GM19351 (cell line): Measurements from ENCODE around the gene VTI1A.

ENCODE experiments used
- ATAC-seq: cut with Tn5 transposase; IDR thresholded peaks from one replicate; pipeline ENCODE4 v1.9.1; 2021; ENCODE audit warnings: mild to moderate bottlenecking, moderate library complexity; ENCODE audit not compliant: unreplicated experiment

The VTI1A gene

DNA sequence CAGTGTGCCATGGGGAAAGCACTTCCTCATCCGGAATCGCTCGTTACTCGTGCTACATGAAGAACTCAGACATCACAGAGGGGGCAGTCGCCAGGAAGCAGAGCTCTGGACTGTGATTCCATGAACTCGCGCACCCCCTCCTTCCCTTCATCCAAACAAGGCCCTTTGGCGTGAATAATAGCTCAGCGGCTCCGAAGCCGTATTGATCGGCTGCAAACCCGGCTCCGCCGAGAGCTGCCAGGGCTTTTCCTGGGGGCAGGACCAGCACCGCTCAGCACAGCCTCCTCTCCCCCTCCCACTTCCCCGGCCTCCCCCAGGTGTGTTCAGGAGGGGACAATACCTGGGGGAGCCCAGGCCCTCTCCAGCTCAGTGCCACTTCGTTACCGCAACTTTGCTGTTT, 374.0 kb downstream of the VTI1A start:
- ATAC-seq: no peak

DNA sequence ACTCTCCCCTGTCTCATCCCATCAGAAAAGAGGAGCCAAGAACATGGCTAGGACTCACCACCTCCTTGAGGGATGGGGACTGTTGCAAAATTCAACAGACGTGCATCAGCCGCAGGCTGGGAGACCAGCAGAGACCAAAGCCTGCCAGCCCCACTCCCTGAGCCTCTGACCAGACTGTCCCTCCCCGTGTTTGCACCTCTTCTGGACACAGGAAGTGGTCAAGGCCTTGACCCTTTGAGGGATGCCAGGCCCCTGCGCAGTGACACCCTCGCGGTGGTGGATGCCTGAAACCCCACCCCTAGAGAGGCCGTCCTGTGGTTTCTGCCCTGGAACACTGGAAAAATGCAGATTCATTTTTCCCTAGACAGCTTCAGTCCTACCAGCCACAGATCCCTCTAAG, 374.6 kb downstream of the VTI1A start:
- no peak for ATAC-seq

DNA sequence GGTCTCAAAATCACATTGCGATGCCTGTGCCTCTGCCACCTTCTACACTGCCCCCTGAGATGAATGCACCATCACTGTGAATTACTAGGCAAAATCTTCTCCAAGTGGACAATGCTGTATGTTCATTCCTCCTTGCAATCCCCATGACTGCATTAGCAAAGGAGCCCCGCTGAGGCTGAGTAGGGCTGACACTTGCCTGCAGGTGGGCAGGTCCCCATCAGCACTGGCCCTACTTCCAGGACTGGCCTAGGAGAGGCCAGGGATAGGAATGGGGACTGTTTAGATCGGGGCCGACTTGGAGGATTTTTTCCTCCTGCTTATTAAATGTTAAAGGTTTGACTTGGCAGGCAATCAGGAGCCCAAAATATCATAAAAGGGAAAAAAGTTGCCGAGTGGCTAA, 376.0 kb downstream of the VTI1A start:
- ATAC-seq: no peak

DNA sequence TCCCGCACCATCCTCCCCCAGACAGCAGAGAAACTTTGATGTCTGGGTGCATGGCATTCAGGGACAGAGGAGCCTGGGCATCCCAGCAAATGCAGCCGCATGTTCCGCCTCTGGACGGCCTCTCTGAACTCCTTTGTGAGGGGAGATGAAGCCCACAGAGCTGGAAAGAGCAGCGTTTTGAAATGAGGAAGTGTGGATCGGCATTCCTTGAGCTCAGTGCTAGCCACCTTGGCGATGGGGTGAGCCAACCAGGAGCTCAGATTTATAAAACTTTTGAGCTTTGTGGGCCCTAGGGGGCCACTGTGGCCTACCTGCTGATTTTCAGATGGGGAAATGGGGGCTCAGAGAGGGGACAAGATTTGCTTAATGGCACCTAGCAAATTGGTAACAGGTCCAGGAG, 376.6 kb downstream of the VTI1A start:
- no peak for ATAC-seq

DNA sequence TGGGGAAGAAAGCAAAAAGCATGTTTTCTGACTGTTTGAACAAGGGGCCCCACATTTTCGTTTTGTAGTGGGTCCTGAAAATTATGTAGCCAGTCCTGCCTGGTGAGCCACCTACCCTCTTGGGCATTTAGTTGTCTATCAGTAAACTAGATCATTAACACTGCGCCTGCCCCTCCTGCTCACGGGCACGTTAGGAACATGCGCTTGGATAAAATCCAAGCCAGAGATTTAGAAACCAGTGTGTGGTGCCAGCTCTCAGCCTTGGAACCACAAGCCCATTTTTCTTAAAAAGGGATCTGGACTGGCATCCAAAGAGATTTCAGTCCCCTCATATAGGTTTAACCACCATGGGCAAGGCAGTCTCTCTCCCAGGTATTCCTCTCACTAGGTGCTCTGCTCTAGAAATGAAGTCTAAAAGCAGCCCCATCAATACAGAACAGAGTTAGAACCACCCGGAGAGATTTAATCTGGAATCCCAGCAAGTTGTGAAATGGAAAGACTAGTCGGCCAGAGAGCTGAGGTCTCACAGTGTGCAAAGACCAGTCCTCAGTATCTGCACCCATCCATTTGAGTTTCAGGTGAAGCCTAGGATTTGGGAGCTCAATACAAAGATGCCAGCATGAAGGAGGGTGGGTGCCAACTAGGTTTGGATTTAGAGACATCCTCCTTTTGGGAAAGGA, 379.1 kb downstream of the VTI1A start:
- no peak for ATAC-seq

DNA sequence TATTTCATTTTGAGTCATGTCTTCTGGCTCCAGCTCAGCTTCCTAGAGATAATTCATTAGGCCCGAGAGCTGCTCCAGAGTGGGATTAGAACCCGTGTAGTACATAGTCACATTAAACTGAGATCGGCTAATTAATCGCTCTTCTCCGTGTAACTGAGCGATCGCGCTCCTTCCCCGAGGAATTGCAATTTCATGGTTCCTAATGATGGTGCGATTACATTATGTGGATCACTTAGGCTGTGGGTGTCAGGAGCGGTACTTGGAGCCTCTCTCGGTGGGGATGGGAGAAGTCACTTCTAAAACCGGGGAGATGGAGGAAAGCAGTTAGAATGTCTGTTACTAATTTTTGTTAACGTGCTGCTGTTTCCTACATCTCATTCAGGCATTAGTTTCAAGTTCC, 380.1 kb downstream of the VTI1A start:
- no peak for ATAC-seq

DNA sequence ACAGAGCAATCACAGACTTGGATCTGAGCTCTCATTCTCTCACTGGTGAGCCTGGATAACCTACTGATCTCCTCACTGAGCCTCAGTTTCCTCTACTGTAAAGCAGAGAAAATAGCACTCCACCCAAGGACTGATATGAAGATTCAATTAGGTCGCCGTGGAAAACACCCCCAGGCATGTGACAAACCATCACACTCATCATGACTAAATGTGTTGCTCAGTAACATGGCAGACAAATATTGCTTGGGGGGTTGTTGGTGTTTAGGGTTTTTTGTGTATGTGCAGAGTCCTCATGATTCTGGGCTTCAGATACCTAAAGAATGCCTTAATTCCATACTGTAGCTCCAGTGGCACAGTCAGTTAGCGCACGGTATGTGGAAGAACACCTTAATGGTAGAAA, 380.9 kb downstream of the VTI1A start:
- no peak for ATAC-seq

DNA sequence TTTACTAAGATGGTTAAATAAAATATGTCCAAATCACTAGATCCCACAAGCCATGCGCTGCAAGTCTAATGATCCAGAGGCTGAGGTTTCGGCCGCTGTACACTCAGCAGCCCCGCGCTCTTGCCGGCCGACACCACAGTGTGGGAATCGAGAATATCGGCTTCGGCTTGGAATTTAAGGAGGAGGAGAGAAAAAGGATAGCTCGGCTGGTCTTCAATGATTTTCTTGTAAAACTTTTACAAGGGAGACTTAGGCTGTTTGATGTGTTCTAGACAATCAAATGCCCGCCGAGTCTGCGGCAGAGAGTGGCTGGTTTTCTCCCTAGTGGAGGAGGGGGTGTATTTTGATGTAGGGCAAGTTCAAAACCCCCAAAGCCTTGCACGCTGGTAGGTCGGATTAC, 384.8 kb downstream of the VTI1A start:
- ATAC-seq: no peak

DNA sequence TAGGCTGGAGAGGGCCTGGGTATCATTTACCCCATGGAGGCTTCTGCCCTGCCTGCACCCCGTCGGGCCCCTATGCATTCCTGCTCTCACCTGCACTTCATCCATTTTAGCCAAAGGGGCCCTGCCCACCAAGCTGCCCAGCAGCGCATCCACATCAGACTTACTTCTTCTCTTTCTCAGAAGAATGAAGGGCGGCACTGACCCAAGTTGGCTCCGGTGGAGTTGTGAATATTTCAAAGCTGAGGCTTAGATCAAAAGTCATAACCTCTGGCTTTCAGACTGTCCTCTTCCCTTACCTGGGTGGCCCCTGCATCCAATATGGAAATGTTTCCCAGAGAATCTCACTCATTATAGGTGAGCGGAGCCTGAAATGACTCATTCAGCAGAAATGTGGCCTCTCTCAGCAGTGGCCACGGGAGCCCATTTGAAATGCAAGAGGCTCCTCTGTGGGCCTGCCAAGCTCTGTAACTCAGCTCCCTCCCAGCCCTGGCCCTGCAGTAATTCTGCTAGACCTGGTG, 385.4 kb downstream of the VTI1A start:
- ATAC-seq: no peak

DNA sequence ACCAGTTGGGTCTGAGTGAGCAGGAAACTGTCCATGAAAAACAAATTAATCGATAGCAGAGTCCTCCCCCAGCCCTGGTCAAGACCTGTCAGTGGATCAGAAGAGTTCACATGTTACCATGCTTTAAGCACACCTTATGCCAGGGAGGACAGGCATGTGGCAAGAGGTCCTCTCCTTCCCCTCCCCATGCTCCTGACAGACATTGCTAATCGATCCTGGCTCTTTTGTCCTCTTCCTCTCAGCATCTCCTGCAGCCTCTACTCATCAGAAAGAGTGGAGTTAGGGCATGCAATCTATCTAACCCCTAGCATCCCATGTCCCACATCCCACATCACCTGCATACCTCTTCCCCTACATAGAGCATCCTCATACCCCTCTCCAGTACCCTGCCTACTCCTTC, 385.9 kb downstream of the VTI1A start:
- no peak for ATAC-seq

DNA sequence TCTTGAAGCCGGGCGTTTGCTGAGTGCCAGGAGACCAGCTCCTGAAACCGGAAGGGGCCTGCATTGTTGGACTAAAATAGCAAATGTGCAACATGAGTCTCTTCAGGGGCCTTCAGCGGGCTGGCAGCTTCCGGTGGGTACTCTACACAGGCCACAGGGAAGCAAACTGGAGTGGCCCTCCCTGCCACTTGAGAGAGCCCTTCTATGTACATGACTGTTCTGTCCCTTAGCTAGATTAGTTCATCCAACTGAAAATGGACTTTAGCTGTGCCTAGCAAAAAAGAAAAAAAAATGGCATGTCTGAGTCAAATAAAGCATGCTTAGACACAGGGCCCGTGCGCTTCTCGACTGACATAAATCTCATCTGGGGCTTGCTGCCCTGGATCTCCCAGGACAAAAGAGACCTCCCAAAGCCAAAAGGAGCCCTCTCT, 387.8 kb downstream of the VTI1A start:
- no peak for ATAC-seq

DNA sequence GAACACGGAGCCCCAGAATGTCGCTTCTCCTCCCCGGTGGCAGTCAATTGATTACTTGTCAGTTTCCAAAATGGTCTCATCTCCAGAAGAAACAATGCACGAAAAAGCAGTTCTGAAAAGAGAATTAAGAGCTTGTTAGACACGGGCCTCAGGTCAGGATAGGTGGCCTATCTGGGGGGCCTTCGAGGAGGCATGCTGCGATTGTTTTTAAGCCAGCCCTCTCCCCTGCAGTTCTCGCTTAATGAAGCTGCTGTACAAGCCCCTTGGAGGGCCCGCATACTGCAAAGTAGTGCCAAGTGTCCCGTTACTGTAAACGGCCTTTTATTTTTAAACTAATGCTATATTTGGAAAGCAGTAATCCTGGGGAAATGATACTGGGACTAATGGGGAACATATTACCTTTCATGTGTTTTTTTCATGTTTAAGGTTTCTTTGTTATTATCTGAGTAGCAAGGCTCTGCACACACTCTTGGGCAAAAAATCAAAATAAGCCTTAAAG, 388.3 kb downstream of the VTI1A start:
- no peak for ATAC-seq

DNA sequence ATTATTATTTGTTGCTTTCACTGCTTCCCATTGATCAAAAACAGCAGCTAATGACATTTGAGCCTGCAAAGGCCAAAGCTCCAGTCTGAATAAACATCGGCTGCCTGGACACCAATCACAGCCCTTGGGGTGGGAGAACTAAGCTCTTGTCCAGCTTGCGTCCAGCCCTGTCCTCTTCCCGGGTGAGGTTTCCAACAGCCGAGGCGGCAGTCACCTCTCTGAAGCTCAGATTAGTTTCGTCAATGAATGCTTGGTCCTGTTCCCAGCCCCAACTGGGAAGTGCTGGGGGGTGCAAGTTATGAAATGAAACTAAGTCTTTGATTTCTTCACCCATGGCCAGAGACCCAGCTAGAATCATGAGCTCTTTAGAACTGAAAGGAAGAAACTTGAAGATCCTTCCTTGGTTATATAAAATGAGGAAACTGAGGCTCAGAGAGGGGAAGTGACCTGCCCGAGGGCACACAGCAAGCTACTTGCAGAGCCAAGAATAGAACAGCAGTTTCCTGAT, 389.0 kb downstream of the VTI1A start:
- no peak for ATAC-seq

DNA sequence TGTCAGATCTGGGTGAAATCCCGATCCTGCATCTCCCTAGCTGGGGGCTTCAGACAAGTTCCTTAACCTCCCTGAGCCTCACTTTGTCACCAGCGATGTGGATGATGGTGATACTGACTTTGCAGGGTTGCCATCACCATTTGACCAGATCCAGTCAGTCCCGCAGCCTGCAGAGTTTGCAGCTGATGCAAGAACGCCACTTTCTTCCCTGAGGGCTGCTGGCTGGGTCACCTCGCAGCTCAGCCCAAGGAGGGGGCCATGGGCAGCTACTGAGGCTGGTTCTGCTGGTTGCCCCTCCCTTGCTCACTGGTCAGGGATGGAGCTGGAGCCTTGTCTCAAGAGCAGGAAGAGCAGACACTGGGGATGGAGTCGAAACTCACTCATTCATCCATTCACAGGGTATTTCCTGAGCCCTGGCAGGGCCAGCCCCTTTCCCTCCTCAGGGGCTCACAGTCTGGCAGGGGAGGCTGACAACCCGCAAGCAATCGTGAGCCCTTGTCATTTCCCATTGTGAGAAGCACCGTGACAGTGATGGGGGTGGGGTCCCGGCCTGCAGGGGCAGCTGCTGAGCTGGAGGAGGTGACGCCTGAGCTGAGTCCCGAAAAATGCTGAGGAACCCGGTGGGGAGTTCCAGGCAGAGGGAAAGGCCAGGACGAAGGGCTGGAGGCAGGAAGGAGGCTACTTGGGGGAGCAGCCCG, 391.9 kb downstream of the VTI1A start:
- no peak for ATAC-seq

DNA sequence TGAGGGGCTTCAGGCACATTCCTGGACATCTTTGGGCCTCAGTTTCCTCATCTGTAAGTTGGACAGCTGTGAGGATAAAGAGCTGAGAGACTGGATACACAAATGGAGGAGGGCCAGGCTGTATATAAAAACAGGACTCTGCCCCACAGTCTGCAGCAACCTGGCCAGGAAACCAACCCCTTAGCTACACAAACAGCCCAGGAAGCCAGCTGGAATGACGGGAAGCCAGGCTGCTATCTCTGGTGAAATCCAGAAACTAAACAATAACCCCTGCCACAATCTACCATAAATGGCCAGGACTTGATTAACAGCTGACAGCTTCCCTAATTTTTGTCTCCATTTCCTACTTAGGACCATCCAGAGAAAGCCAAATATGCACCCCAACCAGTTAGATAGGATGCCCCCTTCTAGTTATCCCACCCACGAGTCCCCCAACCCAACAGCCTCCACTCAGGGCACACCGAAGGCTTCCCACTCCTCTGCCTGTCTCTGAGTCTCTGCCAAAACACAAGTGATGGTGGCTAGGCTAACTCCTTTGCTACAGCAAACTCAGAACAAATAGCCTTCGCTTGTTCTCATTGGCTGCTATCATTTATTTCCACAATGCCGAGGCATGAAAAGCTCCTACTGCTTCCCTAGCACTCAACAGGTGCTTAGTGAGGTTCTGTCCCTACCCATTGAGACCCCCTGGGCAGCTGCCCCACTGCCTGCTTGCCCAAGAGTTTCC, 393.1 kb downstream of the VTI1A start:
- no peak for ATAC-seq

DNA sequence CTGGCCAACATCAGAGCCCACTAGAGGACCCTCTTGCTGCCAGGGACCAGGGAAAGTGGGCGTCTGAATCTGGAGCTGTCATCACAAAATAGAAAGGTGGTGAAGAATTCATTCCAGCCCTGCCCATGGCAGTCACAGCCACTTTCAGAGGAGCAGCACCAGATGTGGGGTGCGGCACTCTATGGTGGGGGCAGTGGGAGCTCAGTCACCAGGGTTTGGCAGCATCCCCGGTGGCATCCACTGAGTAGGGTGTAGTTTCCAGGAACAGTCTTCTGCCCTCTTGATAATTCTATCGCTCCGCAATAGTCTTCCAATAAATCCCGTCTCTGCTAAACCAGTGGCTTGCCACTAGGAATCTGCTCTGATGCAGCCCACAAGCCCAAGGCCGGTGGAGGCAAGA, 394.5 kb downstream of the VTI1A start:
- no peak for ATAC-seq

DNA sequence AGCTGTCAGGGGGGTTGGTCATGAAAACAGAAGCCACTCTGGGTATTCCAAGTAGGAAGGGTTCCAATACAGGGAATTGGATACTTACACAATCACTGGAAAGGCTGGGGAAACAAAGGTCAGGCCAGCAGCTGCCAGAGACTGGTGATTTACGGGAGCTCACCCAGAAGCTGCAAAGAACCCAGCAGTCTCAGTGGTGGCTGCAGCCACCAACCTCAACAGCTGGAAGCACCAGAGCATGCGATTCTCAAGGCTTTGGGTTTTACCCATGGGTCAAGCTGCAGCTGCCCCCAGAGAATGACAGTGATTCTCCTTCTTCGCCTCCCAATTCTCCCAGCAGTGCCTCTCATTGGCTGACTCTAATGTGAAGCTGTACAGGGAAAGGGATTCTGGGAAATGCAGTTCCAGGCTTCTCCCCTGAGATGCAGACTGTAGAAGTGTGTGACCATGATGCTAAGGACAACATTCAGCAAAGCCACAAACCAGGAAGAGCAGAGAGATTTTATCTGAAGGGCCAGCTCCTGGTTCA, 395.9 kb downstream of the VTI1A start:
- ATAC-seq: peak; percentile 93

DNA sequence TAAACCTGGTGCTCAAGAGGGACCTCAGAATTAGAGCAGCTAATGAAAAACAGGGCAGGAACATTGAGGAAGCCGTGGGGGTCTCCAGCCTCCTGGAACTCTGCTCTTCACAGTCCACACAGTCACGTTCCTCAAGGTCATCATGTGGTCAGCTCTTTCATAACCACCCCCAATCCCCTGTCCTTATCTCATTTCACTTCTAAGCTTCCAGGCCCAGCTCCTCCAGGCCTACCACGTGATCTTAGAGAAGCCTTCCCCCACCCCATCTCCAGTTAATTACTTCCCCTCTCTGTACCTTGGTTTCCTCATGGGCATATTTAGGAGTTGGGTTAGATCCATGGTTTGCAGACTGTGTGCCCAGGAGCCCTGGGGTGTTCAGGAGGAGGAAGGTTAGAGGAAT, 396.6 kb downstream of the VTI1A start:
- ATAC-seq: no peak

DNA sequence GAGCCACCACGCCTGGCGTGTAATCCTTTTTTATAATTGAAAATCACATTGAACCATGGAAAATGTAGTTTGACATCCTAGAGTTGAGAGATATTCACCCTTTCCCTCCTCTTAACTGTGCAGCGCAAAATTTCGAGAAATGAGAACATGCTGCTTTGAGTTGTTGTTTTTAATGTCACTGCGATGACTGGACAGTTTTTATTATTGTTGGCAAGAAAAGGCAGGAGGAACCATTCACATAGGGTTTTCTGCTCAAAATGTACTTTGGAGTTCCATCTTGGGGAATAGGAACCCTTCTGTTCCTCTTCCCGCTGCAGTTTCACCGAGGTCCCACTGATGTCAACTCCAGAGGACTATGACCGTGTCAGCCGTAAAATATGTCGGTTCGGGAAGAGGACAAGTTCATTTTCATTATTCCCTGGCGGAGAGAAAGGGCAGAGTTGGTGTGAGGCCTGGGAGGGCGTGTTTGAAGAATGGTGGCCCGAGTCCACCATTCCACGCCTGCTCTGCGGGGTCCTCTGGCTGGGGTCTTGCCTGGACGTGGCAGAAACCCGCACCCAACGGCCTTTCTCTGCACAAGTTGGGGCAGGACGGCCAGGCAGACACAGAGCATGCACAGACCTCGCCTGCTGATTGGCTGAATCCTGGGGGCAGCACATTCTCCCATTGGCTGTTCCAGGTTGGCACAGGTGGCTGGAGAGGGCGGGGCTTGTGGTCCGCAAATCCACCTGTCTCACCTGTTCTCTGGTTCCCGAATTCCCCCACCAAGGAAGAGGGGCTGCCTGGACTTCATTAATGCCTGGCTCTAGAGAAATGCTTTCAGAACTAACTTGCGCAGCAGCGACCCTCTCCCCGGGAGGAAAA, 397.9 kb downstream of the VTI1A start:
- no peak for ATAC-seq

DNA sequence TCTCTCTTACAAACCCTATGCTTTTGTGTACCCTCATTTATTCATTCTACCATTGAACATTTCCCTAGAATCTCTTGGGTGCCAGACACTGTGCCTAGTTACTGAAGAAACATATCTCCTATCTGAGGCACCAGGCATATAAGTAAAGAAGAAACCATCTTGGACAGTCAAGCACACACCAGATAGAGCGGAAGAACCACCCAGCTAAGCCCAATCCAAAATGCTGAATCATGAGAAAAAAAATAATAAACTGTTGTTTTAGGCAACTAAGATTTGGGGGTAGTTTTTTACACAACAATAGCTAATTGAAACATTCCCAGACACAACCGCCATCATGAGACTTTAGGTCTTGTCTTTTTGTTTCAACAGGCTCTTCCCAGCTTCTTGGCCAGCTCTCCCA, 400.8 kb downstream of the VTI1A start:
- no peak for ATAC-seq
